GM12891 (cell line): Measurements from ENCODE around the gene GRIK4.

Source experiments
- DNase-seq: peaks from one replicate; pipeline ENCODE4 v3.0.0; 2011; ENCODE audit warnings: low spot score; ENCODE audit not compliant: insufficient read length
- FAIRE-seq: peaks from 2 replicates; lab custom pipeline; 2011; peaks lifted over from hg19 to GRCh38; lab: Jason Lieb, UNC
- PAX5 ChIP-seq: IDR thresholded peaks from 2 replicates; pipeline ENCODE4 v1.6.1; 2011; ENCODE audit warnings: low read length, moderate library complexity, mild to moderate bottlenecking; ENCODE audit not compliant: insufficient read depth, severe bottlenecking
- POLR2A ChIP-seq: IDR thresholded peaks from 2 replicates; pipeline ENCODE4 v1.6.1; 2011; ENCODE audit warnings: low read depth, low read length, control low read depth
- POLR2AphosphoS5 ChIP-seq: IDR thresholded peaks from 2 replicates; pipeline ENCODE4 v1.6.1; 2011; ENCODE audit warnings: low read depth, low read length, control low read depth
- POU2F2 ChIP-seq: IDR thresholded peaks from 2 replicates; pipeline ENCODE4 v1.6.1; 2011; ENCODE audit warnings: low read depth, mild to moderate bottlenecking, control low read depth, low read length, moderate library complexity
- SPI1 ChIP-seq: IDR thresholded peaks from 2 replicates; pipeline ENCODE4 v1.6.1; 2011; ENCODE audit warnings: low read depth, low read length, control low read depth
- TAF1 ChIP-seq: IDR thresholded peaks from 2 replicates; pipeline ENCODE4 v1.6.1; 2011; ENCODE audit warnings: low read depth, low read length, control low read depth

The GRIK4 gene

GRCh38 chr11:120547316-120547715 lies 35.8 kb downstream of the GRIK4 start:
- DNase-seq (no peak), FAIRE-seq (no peak)
- TF ChIP-seq POLR2A (no peak), TAF1 (no peak), POU2F2 (no peak), POLR2AphosphoS5 (no peak), PAX5 (no peak), SPI1 (no peak)

GRCh38 chr11:120547811-120548681 lies 36.5 kb downstream of the GRIK4 start:
- no peak for FAIRE-seq
- DNase-seq: no peak
- no peak for TF ChIP-seq POU2F2
- no peak for TF ChIP-seq POLR2A
- no peak for TF ChIP-seq TAF1
- no peak for TF ChIP-seq POLR2AphosphoS5
- no peak for TF ChIP-seq PAX5
- TF ChIP-seq SPI1: no peak

- TF ChIP-seq SPI1: no peak
- no peak for TF ChIP-seq PAX5
- TF ChIP-seq POU2F2: no peak
- TF ChIP-seq POLR2A: no peak
- TF ChIP-seq TAF1: no peak
- TF ChIP-seq POLR2AphosphoS5: no peak
- no peak for FAIRE-seq
- DNase-seq: no peak
Observed at GRCh38 chr11:120548682-120549209, 37.2 kb downstream of the GRIK4 start.

- FAIRE-seq (no peak), DNase-seq (no peak)
- TF ChIP-seq POLR2AphosphoS5 (no peak), SPI1 (no peak), TAF1 (no peak), PAX5 (no peak), POU2F2 (no peak), POLR2A (no peak)
Observed at GRCh38 chr11:120549346-120549745, 37.8 kb downstream of the GRIK4 start.

- DNase-seq (no peak), FAIRE-seq (no peak)
- TF ChIP-seq POLR2AphosphoS5: no peak
- TF ChIP-seq POLR2A: no peak
- TF ChIP-seq PAX5: no peak
- TF ChIP-seq TAF1: no peak
- no peak for TF ChIP-seq POU2F2
- TF ChIP-seq SPI1: no peak
Observed at GRCh38 chr11:120550007-120550406, 38.5 kb downstream of the GRIK4 start.

- FAIRE-seq (no peak), DNase-seq (no peak)
- TF ChIP-seq POU2F2 (no peak), TAF1 (no peak), SPI1 (no peak), POLR2AphosphoS5 (no peak), POLR2A (no peak), PAX5 (no peak)
Observed at GRCh38 chr11:120551191-120551590, 39.6 kb downstream of the GRIK4 start.

GRCh38 chr11:120554766-120555432 lies 43.4 kb downstream of the GRIK4 start:
- 0 out of 2 replicates have a peak, but pooled peaks have one; percentile 36 for TF ChIP-seq SPI1
- TF ChIP-seq TAF1: no peak
- DNase-seq: no peak
- no peak for FAIRE-seq

GRCh38 chr11:120555433-120555773 lies 43.9 kb downstream of the GRIK4 start:
- FAIRE-seq: no peak
- no peak for TF ChIP-seq SPI1
- no peak for TF ChIP-seq POLR2A
- no peak for TF ChIP-seq PAX5
- no peak for TF ChIP-seq POLR2AphosphoS5

GRCh38 chr11:120556797-120557196 lies 45.2 kb downstream of the GRIK4 start:
- no peak for FAIRE-seq
- no peak for TF ChIP-seq POLR2A
- no peak for TF ChIP-seq PAX5
- TF ChIP-seq TAF1: no peak
- no peak for TF ChIP-seq SPI1
- no peak for TF ChIP-seq POU2F2
- TF ChIP-seq POLR2AphosphoS5: no peak
- DNase-seq: no peak

More at GRCh38 chr11:120555433-120555773, 43.9 kb downstream of the GRIK4 start:
- DNase-seq: no peak
